IMR-90 (cell line): ENCODE measurements around the gene GALNT6.

Experiments
- CTCF ChIP-seq: conservative IDR thresholded peaks from 2 replicates; pipeline ENCODE4 v1.5.1; 2012; ENCODE audit warnings: mild to moderate bottlenecking, low read depth, low read length, improper control_type of control experiment
- POLR2A ChIP-seq: IDR thresholded peaks from 2 replicates; pipeline ENCODE4 v1.6.1; 2012; ENCODE audit warnings: mild to moderate bottlenecking, low read depth, low read length
- RCOR1 ChIP-seq: IDR thresholded peaks from 2 replicates; pipeline ENCODE4 v1.6.1; 2012; ENCODE audit warnings: mild to moderate bottlenecking, low read length, improper control_type of control experiment; ENCODE audit not compliant: insufficient replicate concordance

- no peak for TF ChIP-seq CTCF
- TF ChIP-seq POLR2A, result no peak
- no peak for TF ChIP-seq RCOR1
Measured at GRCh38 chr12:51322452-51322851, 68.8 kb downstream of the GALNT6 start.
